GM10266 (cell line): ENCODE data around the gene DOCK8.

ENCODE experiments used
- DNase-seq: peaks from one replicate; pipeline ENCODE4 v3.0.0; 2012; ENCODE audit errors: extremely low spot score
- CTCF ChIP-seq: IDR thresholded peaks from 2 replicates; pipeline ENCODE4 v1.5.1; 2012; ENCODE audit warnings: mild to moderate bottlenecking, low read depth; ENCODE audit not compliant: control insufficient read depth, insufficient read depth; ENCODE audit errors: missing control alignments

DOCK8 gene

DNA sequence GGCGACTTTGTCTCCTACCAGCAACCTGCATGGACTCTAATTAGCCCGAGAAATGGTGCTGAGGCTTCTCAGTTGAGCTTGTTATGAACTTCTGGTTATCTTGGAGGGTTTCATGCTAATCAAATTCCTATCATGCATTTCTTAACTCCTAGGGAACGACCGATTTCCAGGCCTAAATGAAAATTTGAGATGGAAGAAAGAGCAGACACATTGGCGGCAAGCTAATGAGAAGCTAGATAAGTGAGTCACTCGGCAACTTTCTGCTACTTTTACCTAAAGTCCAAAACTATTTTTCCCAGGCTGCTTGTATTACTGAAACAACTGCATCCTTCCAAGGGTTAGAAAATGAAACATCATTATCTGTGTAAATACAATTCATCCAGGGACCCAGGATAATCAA lies 207.2 kb downstream of the DOCK8 start:
- no peak for DNase-seq
- no peak for TF ChIP-seq CTCF

DNA sequence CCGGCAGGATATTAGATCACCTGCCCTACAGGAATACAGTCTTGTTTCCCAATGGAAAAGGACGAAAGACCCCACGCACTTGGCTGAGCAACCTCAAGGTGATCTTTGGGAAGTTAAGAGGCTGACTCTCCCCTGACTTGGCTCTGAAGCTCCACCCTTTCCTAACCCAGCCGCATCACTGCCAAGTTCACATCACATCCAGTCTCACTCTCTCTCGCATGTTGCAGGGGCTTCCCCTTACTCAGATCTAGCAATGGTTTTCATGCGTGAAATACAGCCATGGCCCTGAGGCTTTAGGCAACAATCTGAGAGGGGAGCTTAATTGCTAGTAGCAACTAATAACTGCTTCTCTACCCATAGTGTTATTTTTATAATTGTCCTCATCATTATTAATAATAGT lies 211.6 kb downstream of the DOCK8 start:
- DNase-seq: no peak
- no peak for TF ChIP-seq CTCF

DNA sequence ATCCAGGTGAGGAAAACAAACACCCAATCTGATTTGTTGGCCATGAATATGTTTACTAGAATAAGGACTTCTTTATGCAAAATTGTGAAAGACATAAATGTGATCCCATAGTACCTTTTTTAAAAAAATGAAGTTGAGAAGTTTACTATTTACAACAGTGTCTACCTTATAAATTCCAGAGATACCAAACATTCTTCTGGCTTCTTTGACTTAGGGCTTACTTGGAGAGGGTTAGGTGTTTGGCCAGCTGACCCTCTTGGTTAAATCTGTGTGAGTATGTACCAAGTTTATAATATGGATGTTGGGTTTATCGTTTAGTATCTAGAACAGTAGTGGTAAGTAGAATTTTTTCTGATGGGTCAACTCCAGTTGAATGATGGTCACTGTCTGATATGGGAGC lies 212.3 kb downstream of the DOCK8 start:
- no peak for TF ChIP-seq CTCF
- DNase-seq: no peak

- no peak for TF ChIP-seq CTCF
- DNase-seq: no peak
These were observed 217.0 kb downstream of the DOCK8 start for GRCh38 chr9:431701-432100.

DNA sequence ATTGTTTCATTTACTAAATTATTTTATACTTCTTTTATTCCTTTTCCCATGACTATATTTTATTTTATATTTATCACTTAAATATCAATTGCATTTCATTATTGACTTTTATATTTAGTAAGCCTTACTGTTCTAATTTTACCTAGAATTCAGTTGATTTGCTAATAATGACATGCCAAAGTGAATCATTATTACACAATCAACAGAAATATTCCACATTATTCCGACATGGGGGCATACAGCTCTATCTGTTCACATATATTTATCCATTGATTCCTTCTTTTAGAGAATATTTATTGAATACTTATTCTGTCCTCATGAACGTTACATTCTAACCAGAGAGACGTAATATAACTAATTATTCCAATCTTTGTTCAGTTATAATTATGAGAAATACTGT lies 221.8 kb downstream of the DOCK8 start:
- no peak for TF ChIP-seq CTCF
- DNase-seq: no peak

DNA sequence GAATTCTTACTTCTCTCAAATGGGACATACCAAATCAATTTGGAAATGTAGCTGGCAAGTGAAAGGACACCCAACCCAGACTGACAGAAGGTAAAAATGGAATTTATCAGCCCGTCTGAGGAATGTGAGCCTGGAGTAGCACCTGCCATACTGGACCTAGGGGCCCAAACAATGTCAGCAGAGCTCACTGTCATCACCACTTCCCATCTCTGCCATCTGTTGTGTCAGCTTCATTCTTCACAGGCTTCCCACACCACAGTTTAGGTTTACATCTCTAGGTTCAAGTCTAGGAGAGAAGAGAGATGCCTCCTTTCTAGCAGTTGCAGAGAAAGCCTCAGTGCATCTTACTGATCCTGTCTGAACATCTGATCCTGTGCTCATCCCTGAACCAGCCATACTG lies 222.4 kb downstream of the DOCK8 start:
- no peak for DNase-seq
- no peak for TF ChIP-seq CTCF

GRCh38 chr9:437574-438001 lies 222.9 kb downstream of the DOCK8 start:
- DNase-seq: no peak
- TF ChIP-seq CTCF: no peak

DNA sequence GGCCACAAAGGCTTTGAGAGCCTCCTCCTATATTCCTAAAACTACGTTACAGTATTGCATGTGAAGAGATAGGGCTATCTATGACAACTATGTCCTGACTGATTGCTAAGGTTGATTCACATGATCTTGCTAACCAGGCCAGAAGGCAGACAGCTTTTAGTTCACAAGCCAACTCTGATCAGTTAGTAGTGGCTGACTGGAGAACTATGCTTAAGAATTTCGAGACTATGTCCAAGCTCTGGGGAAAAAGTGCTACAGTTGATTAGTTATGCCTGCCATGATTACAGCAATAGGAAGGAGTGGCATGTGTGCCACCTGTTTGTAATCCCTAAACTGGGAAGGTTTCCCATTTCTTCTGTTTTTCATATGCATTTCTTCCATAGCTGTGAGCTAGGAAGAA lies 223.4 kb downstream of the DOCK8 start:
- no peak for DNase-seq
- no peak for TF ChIP-seq CTCF
